ENCODE data around the gene MACO1. TPM values are rescaled to one million over a fixed set of nuclear protein-coding genes. Genes with fewer than 3 reads are reported as not detected.

MACO1 gene
- total RNA-seq, 4 donors from 2014 or later: 16.2 to 23.2 (median 19.5) TPM

- TF ChIP-seq, protein P1, sequence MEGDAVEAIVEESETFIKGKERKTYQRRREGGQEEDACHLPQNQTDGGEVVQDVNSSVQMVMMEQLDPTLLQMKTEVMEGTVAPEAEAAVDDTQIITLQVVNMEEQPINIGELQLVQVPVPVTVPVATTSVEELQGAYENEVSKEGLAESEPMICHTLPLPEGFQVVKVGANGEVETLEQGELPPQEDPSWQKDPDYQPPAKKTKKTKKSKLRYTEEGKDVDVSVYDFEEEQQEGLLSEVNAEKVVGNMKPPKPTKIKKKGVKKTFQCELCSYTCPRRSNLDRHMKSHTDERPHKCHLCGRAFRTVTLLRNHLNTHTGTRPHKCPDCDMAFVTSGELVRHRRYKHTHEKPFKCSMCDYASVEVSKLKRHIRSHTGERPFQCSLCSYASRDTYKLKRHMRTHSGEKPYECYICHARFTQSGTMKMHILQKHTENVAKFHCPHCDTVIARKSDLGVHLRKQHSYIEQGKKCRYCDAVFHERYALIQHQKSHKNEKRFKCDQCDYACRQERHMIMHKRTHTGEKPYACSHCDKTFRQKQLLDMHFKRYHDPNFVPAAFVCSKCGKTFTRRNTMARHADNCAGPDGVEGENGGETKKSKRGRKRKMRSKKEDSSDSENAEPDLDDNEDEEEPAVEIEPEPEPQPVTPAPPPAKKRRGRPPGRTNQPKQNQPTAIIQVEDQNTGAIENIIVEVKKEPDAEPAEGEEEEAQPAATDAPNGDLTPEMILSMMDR (IDR thresholded peaks at IDR 0.05): no peak
- TF ChIP-seq POLR2A (IDR thresholded peaks at IDR 0.05; ENCODE audit: low read depth) (no peak), EP300 (IDR thresholded peaks at IDR 0.05) (no peak), POLR2AphosphoS5 (IDR thresholded peaks at IDR 0.05) (no peak)
- H3K4me1 ChIP-seq: no peaks in the 10 kb centered on the region
- no peaks in the 10 kb centered on the region for H3K27me3 ChIP-seq
- WGBS: 81% methylated on average over 7 of the region's 7 CpGs
- no peak for DNase-seq (ENCODE audit: extremely low spot score)
- H3K36me3 ChIP-seq: no peaks in the 10 kb centered on the region
- no peak overlapping the region for H3K4me3 ChIP-seq
- no peak overlapping the region for H3K27ac ChIP-seq (replicated peaks in 1 of 4)
- peaks cover 0 to 7% (median 4%) of the 10 kb centered on the region in 4 donors for H3K9me3 ChIP-seq
- intact Hi-C loops (cut with DNase I): no loop called here
These were observed 98.3 kb downstream of the MACO1 start for GRCh38 chr1:25528881-25529517.

DNA sequence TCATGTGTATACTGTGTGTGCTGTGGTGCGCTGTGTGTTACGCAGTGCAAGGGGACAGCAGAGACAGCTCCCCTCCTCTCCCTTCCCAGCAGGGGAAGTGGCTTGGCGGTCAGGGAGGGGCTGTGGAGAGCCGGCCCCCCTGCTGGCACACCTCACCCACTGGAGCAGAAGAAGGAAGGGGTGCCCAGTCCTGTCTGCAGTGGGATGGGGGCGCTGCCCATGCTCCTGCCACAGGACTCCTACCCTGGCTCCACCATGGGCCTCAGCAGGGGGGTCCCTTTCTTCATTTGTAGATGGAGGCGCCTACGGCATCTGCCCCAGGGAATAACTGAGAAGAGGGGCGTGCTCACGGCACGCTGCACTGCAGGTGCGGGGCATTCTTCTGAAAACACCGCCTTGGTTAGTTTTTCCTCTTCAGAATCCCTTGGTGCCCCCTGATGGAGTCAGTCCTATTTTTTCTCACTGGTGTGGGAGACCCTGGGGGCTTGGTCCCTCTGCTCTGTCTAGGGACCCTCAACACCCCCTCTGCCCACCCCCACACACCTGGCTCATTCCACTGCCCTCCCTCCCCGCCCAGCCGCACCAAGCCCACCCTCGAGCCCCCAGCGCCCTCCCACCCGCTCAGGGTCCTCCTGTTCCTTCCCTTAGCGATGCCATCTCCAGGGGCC is 99.0 kb downstream of the MACO1 start:
- intact Hi-C loops (cut with DNase I): no loop called here
- 92% methylated on average over 12 of the region's 18 CpGs for WGBS

GRCh38 chr1:25530186-25531081 is 99.7 kb downstream of the MACO1 start:
- intact Hi-C loops (cut with DNase I): no loop called here
- Histone ChIP-seq H3K9me3 (peaks cover 0 to 4% (median 1%) of the 10 kb centered on the region in 4 donors), H3K4me1 (no peaks in the 10 kb centered on the region), H3K4me3 (no peak overlapping the region), H3K27ac (replicated peaks in 1 of 4) (no peak overlapping the region), H3K27me3 (no peaks in the 10 kb centered on the region), H3K36me3 (no peaks in the 10 kb centered on the region)
- no peak for TF ChIP-seq POLR2AphosphoS5 (IDR thresholded peaks at IDR 0.05)
- no peak for TF ChIP-seq POLR2A (IDR thresholded peaks at IDR 0.05; ENCODE audit: low read depth)
- TF ChIP-seq, protein P1 (IDR thresholded peaks at IDR 0.05): no peak
- no peak for TF ChIP-seq EP300 (IDR thresholded peaks at IDR 0.05)
- 85% methylated on average over 16 of the region's 22 CpGs for WGBS
- no peak for DNase-seq (ENCODE audit: extremely low spot score)

More for the DNA sequence above, 99.0 kb downstream of the MACO1 start:
- DNase-seq (ENCODE audit: extremely low spot score): no peak
- Histone ChIP-seq H3K4me1 (no peaks in the 10 kb centered on the region), H3K9me3 (peaks cover 0 to 7% (median 4%) of the 10 kb centered on the region in 4 donors), H3K27me3 (no peaks in the 10 kb centered on the region), H3K27ac (replicated peaks in 1 of 4) (no peak overlapping the region), H3K4me3 (no peak overlapping the region), H3K36me3 (no peaks in the 10 kb centered on the region)
- TF ChIP-seq, protein P1 (IDR thresholded peaks at IDR 0.05): no peak
- no peak for TF ChIP-seq POLR2A (IDR thresholded peaks at IDR 0.05; ENCODE audit: low read depth)
- no peak for TF ChIP-seq POLR2AphosphoS5 (IDR thresholded peaks at IDR 0.05)
- TF ChIP-seq EP300 (IDR thresholded peaks at IDR 0.05): no peak

DNA sequence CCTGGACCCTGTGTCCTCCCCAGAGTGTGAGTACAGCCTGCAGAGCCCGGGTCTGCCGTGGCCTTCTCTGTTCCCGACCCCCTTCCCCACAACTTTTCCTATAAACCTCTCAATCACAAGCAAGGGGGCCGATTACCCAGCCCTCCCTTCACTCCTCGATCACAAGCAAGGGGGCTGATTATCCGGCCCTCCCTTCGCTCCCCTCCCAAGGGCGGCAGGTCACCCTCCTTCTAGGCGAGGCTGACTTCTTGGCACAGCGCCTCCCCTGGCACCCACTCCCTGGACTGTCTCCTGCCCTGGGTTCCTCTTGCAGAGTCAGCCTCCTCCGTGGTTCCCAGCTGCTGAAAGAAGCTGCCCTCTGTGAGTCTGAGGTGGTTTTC is 100.4 kb downstream of the MACO1 start:
- Histone ChIP-seq H3K9me3 (no peaks in the 10 kb centered on the region), H3K27ac (replicated peaks in 1 of 4) (no peak overlapping the region), H3K27me3 (no peaks in the 10 kb centered on the region), H3K4me1 (no peaks in the 10 kb centered on the region), H3K4me3 (no peak overlapping the region), H3K36me3 (no peaks in the 10 kb centered on the region)
- 84% methylated on average over 11 of the region's 11 CpGs for WGBS
- no peak for DNase-seq (ENCODE audit: extremely low spot score)
- no peak for TF ChIP-seq POLR2AphosphoS5 (IDR thresholded peaks at IDR 0.05)
- TF ChIP-seq EP300 (IDR thresholded peaks at IDR 0.05): no peak
- no peak for TF ChIP-seq POLR2A (IDR thresholded peaks at IDR 0.05; ENCODE audit: low read depth)
- TF ChIP-seq, protein P1 (IDR thresholded peaks at IDR 0.05): no peak
- intact Hi-C loops (cut with DNase I): no loop called here

All from esophagus muscularis mucosa (tissue), 4 donors.